CD14-positive monocyte (primary cell): Measurements from ENCODE around the gene AQP7. TPM values are rescaled to one million over a fixed set of nuclear protein-coding genes. Genes with fewer than 3 reads are reported as not detected.
"Not testable (repeated sequence)": the region's sequence is repeated elsewhere in the genome, so short reads cannot be mapped to it uniquely, and the experiment has no call there.

ENCODE experiments used
- DNase-seq, 3 donors: peaks; one replicate each; pipeline ENCODE4 v3.0.0-alpha.2; 2011 to 2022
- H2AFZ ChIP-seq: 2 replicates; pipeline ENCODE4 v1.6.0; 2012; ENCODE audit warnings: mild to moderate bottlenecking, low read depth, low read length, inconsistent platforms; ENCODE audit not compliant: insufficient read depth, poor library complexity, severe bottlenecking
- H3K27ac ChIP-seq, 2 donors: 1 replicate in 1 of 2; 2 replicates in 1 of 2; pipeline ENCODE4 v1.5.1; 2012 to 2013; ENCODE audit warnings: low read length in 2 of 2, control low read depth in 1 of 2, inconsistent platforms in 1 of 2, low read depth in 1 of 2, mild to moderate bottlenecking in 1 of 2
- H3K27me3 ChIP-seq, 2 donors: one replicate each; pipeline versions ENCODE4 v1.6.0 to v1.6.1; 2011 to 2013; ENCODE audit warnings: low read length in 2 of 2; ENCODE audit not compliant: control insufficient read depth in 2 of 2, insufficient read depth in 2 of 2
- H3K36me3 ChIP-seq, 2 donors: replicated peaks in 1 of 2; 1 replicate in 1 of 2; 2 replicates in 1 of 2; pipeline versions ENCODE4 v1.5.1 to v1.6.1; 2012 to 2013; ENCODE audit warnings: low read length in 2 of 2, control low read depth in 1 of 2, inconsistent platforms in 1 of 2, mild to moderate bottlenecking in 1 of 2; ENCODE audit not compliant: insufficient read depth in 2 of 2, control insufficient read depth in 1 of 2
- H3K4me1 ChIP-seq, 2 donors: 1 replicate in 1 of 2; 2 replicates in 1 of 2; pipeline versions ENCODE4 v1.5.1 to v1.6.1; 2012 to 2013; ENCODE audit warnings: low read length in 2 of 2, control low read depth in 1 of 2, inconsistent platforms in 1 of 2, mild to moderate bottlenecking in 1 of 2, moderate library complexity in 1 of 2; ENCODE audit not compliant: insufficient read depth in 2 of 2, control insufficient read depth in 1 of 2
- H3K4me2 ChIP-seq: replicated peaks from 2 replicates; pipeline ENCODE3; 2012; ENCODE audit warnings: low read length, moderate library complexity, mild to moderate bottlenecking; ENCODE audit not compliant: poor library complexity, severe bottlenecking; ENCODE audit errors: extremely low read depth
- H3K4me3 ChIP-seq, 3 experiments: fragments of 200-600 bp in 1 of 3; sonication (generic) in 1 of 3; replicated peaks in 1 of 3; 1 replicate in 2 of 3; 2 replicates in 1 of 3; pipeline ENCODE4 v1.5.1; 2011 to 2013; ENCODE audit warnings: low read length in 3 of 3, mild to moderate bottlenecking in 3 of 3, control low read depth in 2 of 3, low read depth in 2 of 3, inconsistent platforms in 1 of 3, moderate library complexity in 1 of 3
- H3K79me2 ChIP-seq: 2 replicates; pipeline ENCODE4 v1.6.0; 2012; ENCODE audit warnings: mild to moderate bottlenecking, control low read depth, inconsistent platforms, low read length, moderate library complexity; ENCODE audit not compliant: insufficient read depth
- H3K9ac ChIP-seq: 2 replicates; pipeline ENCODE4 v1.6.0; 2017; ENCODE audit warnings: low read length, mild to moderate bottlenecking; ENCODE audit not compliant: insufficient read depth, poor library complexity, severe bottlenecking
- H3K9me3 ChIP-seq, 2 donors: replicated peaks in 1 of 2; 1 replicate in 1 of 2; 2 replicates in 1 of 2; pipeline versions ENCODE4 v1.5.1 to v1.6.1; 2012 to 2013; ENCODE audit warnings: low read length in 2 of 2, control low read depth in 1 of 2; ENCODE audit not compliant: control insufficient read depth in 1 of 2, insufficient read depth in 1 of 2
- H4K20me1 ChIP-seq: 2 replicates; pipeline ENCODE4 v1.6.0; 2012; ENCODE audit warnings: mild to moderate bottlenecking, low read length, control low read depth, moderate library complexity; ENCODE audit not compliant: insufficient read depth
- H3K27ac Mint-ChIP-seq, 7 donors: one replicate each; pipeline ENCODE4 v1.8.0; 2020; ENCODE audit warnings: mild to moderate bottlenecking in 7 of 7, mixed read lengths in 7 of 7, moderate library complexity in 6 of 7, inconsistent platforms in 2 of 7
- H3K27me3 Mint-ChIP-seq, 3 donors: one replicate each; pipeline ENCODE4 v1.8.0; 2021 to 2022; ENCODE audit warnings: low read depth in 3 of 3, mild to moderate bottlenecking in 3 of 3, mixed read lengths in 3 of 3, moderate library complexity in 3 of 3, inconsistent platforms in 1 of 3
- H3K36me3 Mint-ChIP-seq, 2 donors: one replicate each; pipeline ENCODE4 v1.8.0; 2020; ENCODE audit warnings: mixed read lengths in 2 of 2, inconsistent platforms in 1 of 2, mild to moderate bottlenecking in 1 of 2
- H3K4me1 Mint-ChIP-seq: one replicate; pipeline ENCODE4 v1.8.0; 2020; ENCODE audit warnings: mild to moderate bottlenecking, mixed read lengths
- H3K4me3 Mint-ChIP-seq, 2 donors: one replicate each; pipeline ENCODE4 v1.8.0; 2020; ENCODE audit warnings: mild to moderate bottlenecking in 2 of 2, mixed read lengths in 2 of 2, moderate library complexity in 1 of 2
- H3K9me3 Mint-ChIP-seq, 7 donors: one replicate each; pipeline ENCODE4 v1.8.0; 2020 to 2022; ENCODE audit warnings: mixed read lengths in 7 of 7, mild to moderate bottlenecking in 6 of 7, moderate library complexity in 6 of 7, inconsistent platforms in 2 of 7
- WGBS: methylation state at CpG from one replicate; pipeline ENCODE4 v1.1.5; 2013; ENCODE audit warnings: missing lambda C conversion rate; ENCODE audit not compliant: insufficient coverage; 5-methylcytosine and 5-hydroxymethylcytosine counted together
- intact Hi-C, 2 donors: fragments of 100-400 bp; cut with micrococcal nuclease; formaldehyde crosslinking; loops; one replicate each; pipeline versions ENCODE4 v1.15.0 to v1.15.1; 2023
- polyA plus RNA-seq, 3 donors: library from polyadenylated mRNA; depleted of rRNA in 1 of 3; unstranded in 2 of 3; stranded (reverse) in 1 of 3; fragments of 300-500 nt in 2 of 3; fragments of >200 nt in 1 of 3; fragmentation: Illumina TruSeq in 2 of 3; gene quantifications; 1 replicate in 2 of 3; 2 replicates in 1 of 3; pipeline ENCODE4 v1.2.3, GENCODE V29; 2012 to 2021

Gene AQP7
- polyA plus RNA-seq, 3 donors, result not detected

GRCh38 chr9:33399047-33399446 lies 3.3 kb downstream of the AQP7 start:
- DNase-seq, H4K20me1 ChIP-seq, H3K4me2 ChIP-seq, H3K4me1 ChIP-seq, H3K9ac ChIP-seq, H3K27ac ChIP-seq, H2AFZ ChIP-seq, H3K9me3 ChIP-seq, H3K27ac Mint-ChIP-seq, H3K36me3 ChIP-seq, H3K9me3 Mint-ChIP-seq, H3K79me2 ChIP-seq, H3K36me3 Mint-ChIP-seq, H3K27me3 Mint-ChIP-seq, H3K4me1 Mint-ChIP-seq, intact Hi-C loops, H3K4me3 ChIP-seq, H3K27me3 ChIP-seq, H3K4me3 Mint-ChIP-seq: not testable (repeated sequence)
- WGBS, result 75% methylated on average over 3 of the region's 4 CpGs

DNA sequence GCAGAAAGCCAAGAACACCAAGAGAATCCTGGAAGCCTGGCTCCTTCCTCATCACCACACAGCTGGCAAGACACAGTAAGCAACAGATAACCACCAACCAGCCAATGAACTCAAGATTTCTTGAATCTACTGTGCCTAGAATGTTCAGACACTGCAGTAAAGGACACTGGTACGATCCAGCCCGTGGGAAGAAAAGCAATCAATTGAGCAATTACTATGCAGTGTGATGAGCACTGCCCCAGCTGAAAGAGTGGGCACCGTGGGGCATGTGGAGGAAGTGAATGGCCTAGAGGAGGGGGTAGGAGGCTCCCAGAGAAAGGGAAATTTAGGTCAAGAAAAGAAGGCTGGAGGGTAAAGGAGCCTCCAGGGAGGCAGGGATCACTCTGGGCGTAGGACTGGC lies 4.6 kb downstream of the AQP7 start:
- H3K4me3 ChIP-seq, H3K36me3 Mint-ChIP-seq, H3K27me3 Mint-ChIP-seq, H3K27ac Mint-ChIP-seq, H2AFZ ChIP-seq, H3K27ac ChIP-seq, DNase-seq, H3K9me3 ChIP-seq, intact Hi-C loops, H3K36me3 ChIP-seq, H3K9ac ChIP-seq, H3K4me1 ChIP-seq, H3K27me3 ChIP-seq, H4K20me1 ChIP-seq, H3K4me3 Mint-ChIP-seq, H3K4me1 Mint-ChIP-seq, H3K9me3 Mint-ChIP-seq, H3K79me2 ChIP-seq, H3K4me2 ChIP-seq: not testable (repeated sequence)
- no CpG with 5 or more reads among the region's 4 CpGs for WGBS

DNA sequence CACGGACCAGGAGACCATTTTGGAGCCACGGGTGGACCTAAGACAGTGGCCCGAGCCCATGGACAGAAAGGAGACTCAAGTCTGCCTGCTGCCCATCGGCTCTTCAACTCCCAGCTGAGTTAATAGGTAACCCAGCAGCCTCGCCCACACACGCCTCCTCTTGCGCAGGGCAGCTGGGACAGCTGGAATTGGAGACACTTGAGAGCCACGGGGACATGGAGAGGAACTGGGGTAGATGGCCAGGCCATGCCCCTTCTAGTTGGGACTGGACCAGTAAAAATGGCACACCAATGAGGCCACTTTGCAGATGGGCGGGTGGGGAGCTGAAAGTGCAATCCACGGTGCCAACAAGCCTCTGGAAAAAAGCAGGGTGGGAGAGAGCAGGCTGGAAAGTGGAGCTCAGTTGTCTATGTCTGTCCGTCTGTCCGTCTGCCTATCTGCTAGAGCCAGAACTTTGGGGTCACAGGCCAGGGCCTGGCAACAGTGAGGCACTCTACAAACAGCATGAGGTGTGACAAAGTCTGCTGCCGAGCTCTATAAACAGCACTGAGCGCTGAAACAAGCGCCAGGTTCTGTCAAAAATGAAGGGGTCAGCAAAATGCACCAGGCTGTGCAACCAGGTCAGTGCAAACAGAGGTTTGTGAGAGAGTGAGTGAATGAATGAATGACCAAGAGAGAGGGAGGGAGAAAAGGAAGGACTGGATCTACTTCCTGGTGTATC lies 7.0 kb downstream of the AQP7 start:
- H3K4me2 ChIP-seq, H3K27me3 Mint-ChIP-seq, intact Hi-C loops, H3K36me3 ChIP-seq, H3K4me3 ChIP-seq, H3K9me3 ChIP-seq, H2AFZ ChIP-seq, H3K9me3 Mint-ChIP-seq, H3K4me1 Mint-ChIP-seq, H3K27ac ChIP-seq, H3K36me3 Mint-ChIP-seq, DNase-seq, H3K9ac ChIP-seq, H3K27me3 ChIP-seq, H3K4me3 Mint-ChIP-seq, H3K79me2 ChIP-seq, H4K20me1 ChIP-seq, H3K4me1 ChIP-seq: not testable (repeated sequence)
- H3K27ac Mint-ChIP-seq, result peak overlapping the region in 2 of 7 donors; percentile 16 to 52
- WGBS, result 97% methylated on average over 10 of the region's 15 CpGs

DNA sequence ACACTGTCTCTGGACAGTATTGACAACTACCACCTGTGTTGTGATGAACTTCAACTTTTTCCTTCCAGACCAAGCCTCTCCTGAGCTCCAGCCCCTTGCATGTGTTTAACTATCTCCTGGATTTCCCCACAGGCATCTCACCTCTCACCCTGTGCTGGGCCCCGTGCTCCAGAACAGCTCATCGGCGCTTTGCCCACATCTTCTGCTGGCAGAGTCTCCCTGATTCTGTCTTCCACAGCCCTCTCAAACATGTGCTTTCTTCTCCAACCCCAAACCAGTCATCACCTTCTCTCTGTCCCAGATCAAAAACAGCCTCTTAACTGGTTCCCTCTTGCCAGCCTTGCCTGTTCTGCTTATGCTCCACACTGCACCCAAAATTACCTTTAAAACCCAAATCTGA lies 8.4 kb downstream of the AQP7 start:
- WGBS, result 95% methylated on average over 3 of the region's 3 CpGs
- intact Hi-C loops, result not testable (repeated sequence)

More for the DNA sequence above, 8.4 kb downstream of the AQP7 start:
- H3K9ac ChIP-seq, H3K36me3 Mint-ChIP-seq, H3K4me2 ChIP-seq, H3K4me3 Mint-ChIP-seq, H3K79me2 ChIP-seq, H3K27ac ChIP-seq, DNase-seq, H3K27me3 ChIP-seq, H3K27me3 Mint-ChIP-seq, H3K4me3 ChIP-seq, H2AFZ ChIP-seq, H3K4me1 Mint-ChIP-seq, H3K9me3 ChIP-seq, H3K9me3 Mint-ChIP-seq, H3K36me3 ChIP-seq, H3K4me1 ChIP-seq, H4K20me1 ChIP-seq: not testable (repeated sequence)
- H3K27ac Mint-ChIP-seq, result peak overlapping the region in 1 of 7 donors; percentile 52
